Measurements from ENCODE around the gene MED12L.

The MED12L gene

GRCh38 chr3:151477591-151478334 lies 392.3 kb downstream of the MED12L start:
- DNase-seq: no peak

DNA sequence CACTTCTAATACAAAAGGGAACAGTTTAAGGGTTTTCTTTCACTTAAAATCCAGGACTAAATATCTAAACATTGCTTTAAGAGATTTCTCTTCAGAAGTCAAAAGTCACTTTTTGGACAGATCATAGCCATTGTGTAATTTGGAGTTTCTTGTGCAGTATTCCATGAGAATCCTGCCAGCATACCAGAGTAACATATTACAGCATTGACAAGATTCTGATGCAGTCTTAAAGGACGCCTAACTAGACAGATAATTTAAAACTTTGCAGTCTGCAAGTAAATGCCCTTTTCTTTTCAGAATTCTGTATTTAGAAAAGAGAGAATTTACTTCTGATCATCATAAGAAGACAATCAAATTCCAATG lies 392.9 kb downstream of the MED12L start:
- DNase-seq: no peak

GRCh38 chr3:151479452-151479851 lies 394.0 kb downstream of the MED12L start:
- DNase-seq: no peak

DNA sequence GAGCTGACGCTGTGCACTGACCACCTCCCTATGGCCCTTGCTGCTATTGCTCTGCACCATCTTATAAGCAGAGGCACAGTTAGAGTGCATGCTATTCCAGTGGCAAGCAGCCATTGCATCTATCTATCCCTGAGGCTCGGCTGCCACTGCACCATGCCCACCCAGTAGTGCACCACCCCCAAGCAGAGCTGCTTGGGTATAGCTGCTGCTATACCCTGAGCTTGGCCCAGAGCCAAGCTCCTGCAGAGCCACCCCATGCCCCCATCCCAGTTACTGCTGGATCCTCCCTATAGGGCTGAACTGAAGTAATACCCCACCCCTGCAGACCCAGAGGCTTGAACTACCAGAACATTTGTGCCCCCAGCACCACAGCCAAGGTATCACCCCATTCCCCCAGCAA lies 395.0 kb downstream of the MED12L start:
- no peak for DNase-seq

- no peak for DNase-seq
These were observed 398.0 kb downstream of the MED12L start for GRCh38 chr3:151483488-151483887.

GRCh38 chr3:151483961-151484520 lies 398.6 kb downstream of the MED12L start:
- no peak for DNase-seq

Data from inflammatory macrophage treated with lipopolysaccharide for 1 hour (primary cell).